ENCODE data around the gene HS2ST1. TPM values are rescaled to one million over a fixed set of nuclear protein-coding genes. Genes with fewer than 3 reads are reported as not detected.

HS2ST1 gene
- polyA plus RNA-seq, 2 of the 4 experiments (the other 2 are of a cell fraction): 15.7 to 26.7 TPM

DNA sequence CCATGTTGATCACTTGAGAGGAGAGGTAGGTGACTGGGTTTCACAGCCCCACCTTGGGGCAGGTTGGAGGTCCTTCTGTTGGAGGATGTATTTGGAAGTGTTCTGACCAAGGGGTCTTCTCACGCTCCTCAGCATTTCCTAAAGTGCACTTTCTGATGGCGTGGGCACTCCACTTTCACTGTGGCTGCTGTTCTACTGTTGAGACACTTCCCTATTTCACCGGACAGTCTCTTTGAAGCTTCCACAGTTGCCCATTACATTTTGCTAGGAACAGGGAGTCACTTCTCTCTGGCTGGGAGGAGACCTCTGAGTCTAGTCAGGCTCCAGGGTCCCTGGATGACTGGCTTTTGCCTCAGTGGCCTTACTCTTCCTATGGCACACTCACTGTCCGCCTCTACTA, 234.2 kb downstream of the HS2ST1 start:
- no peak overlapping the region for H3K27ac ChIP-seq
- TF ChIP-seq RNF2 (IDR thresholded peaks at IDR 0.05; ENCODE audit: borderline replicate concordance, low read depth) (no peak), HEYL (CRISPR knock-in tag; IDR thresholded peaks at IDR 0.05) (no peak), EP300 (IDR thresholded peaks at IDR 0.05) (no peak)
- TF ChIP-seq, protein P1, sequence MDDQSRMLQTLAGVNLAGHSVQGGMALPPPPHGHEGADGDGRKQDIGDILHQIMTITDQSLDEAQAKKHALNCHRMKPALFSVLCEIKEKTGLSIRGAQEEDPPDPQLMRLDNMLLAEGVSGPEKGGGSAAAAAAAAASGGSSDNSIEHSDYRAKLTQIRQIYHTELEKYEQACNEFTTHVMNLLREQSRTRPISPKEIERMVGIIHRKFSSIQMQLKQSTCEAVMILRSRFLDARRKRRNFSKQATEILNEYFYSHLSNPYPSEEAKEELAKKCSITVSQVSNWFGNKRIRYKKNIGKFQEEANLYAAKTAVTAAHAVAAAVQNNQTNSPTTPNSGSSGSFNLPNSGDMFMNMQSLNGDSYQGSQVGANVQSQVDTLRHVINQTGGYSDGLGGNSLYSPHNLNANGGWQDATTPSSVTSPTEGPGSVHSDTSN (IDR thresholded peaks at IDR 0.05): no peak
- 63% methylated on average over 4 of the region's 4 CpGs for WGBS (ENCODE audit: missing lambda C conversion rate)
- CTCF ChIA-PET: interaction anchor here (1.0 kb wide), 1 partner anchor 10 kb away, joined by 3 read pairs; no protein-coding TSS in a partner anchor
- no peaks in the 10 kb centered on the region for H3K9me3 ChIP-seq
- POLR2A ChIA-PET: no interaction called here
- ATAC-seq (no peak), FAIRE-seq (no peak), DNase-seq (ENCODE audit: low read depth in 1 of 2, low spot score in 1 of 2) (no peak)
- no peaks in the 10 kb centered on the region for H3K4me1 ChIP-seq
- H3K4me2 ChIP-seq: no peak overlapping the region
- no peak overlapping the region for H3K4me3 ChIP-seq

DNA sequence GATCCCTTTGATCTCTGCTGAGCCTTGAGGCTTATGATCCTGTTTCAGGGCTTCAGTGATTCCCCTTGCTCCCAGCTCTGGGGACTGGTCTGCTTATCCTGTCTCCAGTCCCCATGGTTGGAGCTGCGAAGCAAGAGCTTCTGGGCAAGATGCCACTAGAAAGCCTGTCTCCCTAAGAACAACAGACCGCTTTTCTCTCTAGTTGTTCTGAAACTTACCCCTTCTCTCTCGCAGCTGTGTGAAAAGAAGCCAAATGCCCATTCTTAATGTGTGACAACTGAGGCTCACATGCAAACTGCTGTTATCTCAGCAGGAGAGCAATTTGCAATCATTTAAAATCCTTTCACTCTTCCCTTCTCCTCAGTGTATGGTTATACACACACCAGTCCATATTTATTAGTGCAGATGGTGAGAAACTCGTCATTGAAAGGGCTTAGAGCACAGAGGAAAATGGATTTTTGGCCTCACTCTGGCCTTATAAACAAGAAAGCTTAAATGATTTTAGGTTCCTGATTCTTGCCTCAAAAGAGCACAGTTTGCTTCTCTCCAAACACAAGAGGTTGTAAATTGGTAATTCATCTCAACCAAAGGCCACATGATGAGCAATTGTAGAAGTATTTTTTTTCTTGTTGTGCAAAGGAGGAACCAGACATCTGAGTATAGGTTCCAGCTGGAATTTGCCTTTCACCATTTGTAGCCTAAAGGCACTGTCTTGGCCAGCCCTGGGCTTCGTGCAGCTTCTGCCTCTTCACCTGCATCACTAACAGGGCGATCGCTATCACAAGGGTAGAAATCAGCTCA, 235.0 kb downstream of the HS2ST1 start:
- 65% methylated on average over 7 of the region's 7 CpGs for WGBS (ENCODE audit: missing lambda C conversion rate)
- H3K4me1 ChIP-seq: no peaks in the 10 kb centered on the region
- H3K4me2 ChIP-seq: no peak overlapping the region
- FAIRE-seq (no peak), ATAC-seq (no peak), DNase-seq (ENCODE audit: low read depth in 1 of 2, low spot score in 1 of 2) (no peak)
- no peak overlapping the region for H3K4me3 ChIP-seq
- ChIA-PET POLR2A (no interaction called here), CTCF (interaction anchor here (0.5 to 1.4 kb wide), 3 partner anchors 18 to 848 kb away, joined by 3 to 5 read pairs (median 4); no protein-coding TSS in a partner anchor)
- no peak for TF ChIP-seq KDM5A (IDR thresholded peaks at IDR 0.05)
- no peak for TF ChIP-seq ESRRA (IDR thresholded peaks at IDR 0.05; ENCODE audit: borderline replicate concordance, low read length)
- no peak for TF ChIP-seq RCOR1 (IDR thresholded peaks at IDR 0.05; ENCODE audit: low read depth, low read length)
- TF ChIP-seq, protein P2, sequence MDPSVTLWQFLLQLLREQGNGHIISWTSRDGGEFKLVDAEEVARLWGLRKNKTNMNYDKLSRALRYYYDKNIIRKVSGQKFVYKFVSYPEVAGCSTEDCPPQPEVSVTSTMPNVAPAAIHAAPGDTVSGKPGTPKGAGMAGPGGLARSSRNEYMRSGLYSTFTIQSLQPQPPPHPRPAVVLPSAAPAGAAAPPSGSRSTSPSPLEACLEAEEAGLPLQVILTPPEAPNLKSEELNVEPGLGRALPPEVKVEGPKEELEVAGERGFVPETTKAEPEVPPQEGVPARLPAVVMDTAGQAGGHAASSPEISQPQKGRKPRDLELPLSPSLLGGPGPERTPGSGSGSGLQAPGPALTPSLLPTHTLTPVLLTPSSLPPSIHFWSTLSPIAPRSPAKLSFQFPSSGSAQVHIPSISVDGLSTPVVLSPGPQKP (IDR thresholded peaks at IDR 0.05; ENCODE audit: low read depth, low read length): no peak
- TF ChIP-seq CHD4 (IDR thresholded peaks at IDR 0.05; ENCODE audit: borderline replicate concordance): no peak
- no peak for TF ChIP-seq ZNF302 (CRISPR knock-in tag; IDR thresholded peaks at IDR 0.05)
- TF ChIP-seq HOXA7 (CRISPR knock-in tag; IDR thresholded peaks at IDR 0.05): no peak
- no peak for TF ChIP-seq FOSB (CRISPR knock-in tag; IDR thresholded peaks at IDR 0.05)
- TF ChIP-seq EP300 (IDR thresholded peaks at IDR 0.05): no peak
- H3K9me3 ChIP-seq: no peaks in the 10 kb centered on the region
- no peak overlapping the region for H3K27ac ChIP-seq

DNA sequence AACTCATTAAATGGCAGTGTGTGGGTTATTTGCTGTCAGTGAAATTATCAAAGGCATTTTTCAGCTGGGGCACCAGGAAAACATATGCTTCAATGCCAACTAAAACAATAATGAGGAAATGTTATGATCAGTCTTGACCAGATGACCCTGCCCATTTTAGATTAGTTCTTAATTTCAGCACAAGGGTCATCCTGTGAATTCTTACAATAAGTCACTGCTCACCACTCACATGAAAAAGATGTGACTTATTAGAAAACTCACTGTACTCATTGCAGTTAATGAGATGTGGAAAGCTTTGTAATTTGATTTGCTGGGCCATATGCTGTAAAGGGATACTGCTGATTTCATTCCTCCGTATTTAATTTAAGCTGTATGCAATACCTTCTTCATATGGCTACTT, 235.7 kb downstream of the HS2ST1 start:
- WGBS (ENCODE audit: missing lambda C conversion rate): 79% methylated on average over 1 of the region's 1 CpG
- DNase-seq (ENCODE audit: low read depth in 1 of 2, low spot score in 1 of 2) (no peak), ATAC-seq (no peak), FAIRE-seq (no peak)
- H3K9me3 ChIP-seq: no peaks in the 10 kb centered on the region
- no peak overlapping the region for H3K27ac ChIP-seq
- TF ChIP-seq FOSL2 (IDR thresholded peaks at IDR 0.05) (no peak), FOSL2 (CRISPR knock-in tag; IDR thresholded peaks at IDR 0.05) (no peak), CBX8 (IDR thresholded peaks at IDR 0.05) (no peak), EHF (CRISPR knock-in tag; IDR thresholded peaks at IDR 0.05) (no peak), SMC3 (IDR thresholded peaks at IDR 0.05) (no peak), HDAC2 (IDR thresholded peaks at IDR 0.05) (no peak), TP53 (CRISPR knock-in tag; IDR thresholded peaks at IDR 0.05) (no peak), FOSB (CRISPR knock-in tag; IDR thresholded peaks at IDR 0.05) (no peak), EHMT2 (IDR thresholded peaks at IDR 0.05; ENCODE audit: low read depth) (no peak), RCOR1 (IDR thresholded peaks at IDR 0.05; ENCODE audit: low read depth, low read length) (no peak), EP300 (IDR thresholded peaks at IDR 0.05) (no peak), PHF8 (IDR thresholded peaks at IDR 0.05; ENCODE audit: borderline replicate concordance, low read depth) (no peak), RFX5 (IDR thresholded peaks at IDR 0.05) (no peak), POLR2A (IDR thresholded peaks at IDR 0.05; ENCODE audit: low read length) (no peak)
- TF ChIP-seq, protein P3, sequence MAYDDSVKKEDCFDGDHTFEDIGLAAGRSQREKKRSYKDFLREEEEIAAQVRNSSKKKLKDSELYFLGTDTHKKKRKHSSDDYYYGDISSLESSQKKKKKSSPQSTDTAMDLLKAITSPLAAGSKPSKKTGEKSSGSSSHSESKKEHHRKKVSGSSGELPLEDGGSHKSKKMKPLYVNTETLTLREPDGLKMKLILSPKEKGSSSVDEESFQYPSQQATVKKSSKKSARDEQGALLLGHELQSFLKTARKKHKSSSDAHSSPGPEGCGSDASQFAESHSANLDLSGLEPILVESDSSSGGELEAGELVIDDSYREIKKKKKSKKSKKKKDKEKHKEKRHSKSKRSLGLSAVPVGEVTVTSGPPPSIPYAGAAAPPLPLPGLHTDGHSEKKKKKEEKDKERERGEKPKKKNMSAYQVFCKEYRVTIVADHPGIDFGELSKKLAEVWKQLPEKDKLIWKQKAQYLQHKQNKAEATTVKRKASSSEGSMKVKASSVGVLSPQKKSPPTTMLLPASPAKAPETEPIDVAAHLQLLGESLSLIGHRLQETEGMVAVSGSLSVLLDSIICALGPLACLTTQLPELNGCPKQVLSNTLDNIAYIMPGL (CRISPR knock-in tag; IDR thresholded peaks at IDR 0.05; ENCODE audit: borderline replicate concordance): no peak
- TF ChIP-seq, protein P4, sequence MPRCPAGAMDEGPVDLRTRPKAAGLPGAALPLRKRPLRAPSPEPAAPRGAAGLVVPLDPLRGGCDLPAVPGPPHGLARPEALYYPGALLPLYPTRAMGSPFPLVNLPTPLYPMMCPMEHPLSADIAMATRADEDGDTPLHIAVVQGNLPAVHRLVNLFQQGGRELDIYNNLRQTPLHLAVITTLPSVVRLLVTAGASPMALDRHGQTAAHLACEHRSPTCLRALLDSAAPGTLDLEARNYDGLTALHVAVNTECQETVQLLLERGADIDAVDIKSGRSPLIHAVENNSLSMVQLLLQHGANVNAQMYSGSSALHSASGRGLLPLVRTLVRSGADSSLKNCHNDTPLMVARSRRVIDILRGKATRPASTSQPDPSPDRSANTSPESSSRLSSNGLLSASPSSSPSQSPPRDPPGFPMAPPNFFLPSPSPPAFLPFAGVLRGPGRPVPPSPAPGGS (IDR thresholded peaks at IDR 0.05): no peak
- H3K4me3 ChIP-seq: no peak overlapping the region
- no peaks in the 10 kb centered on the region for H3K4me1 ChIP-seq
- POLR2A ChIA-PET: no interaction called here
- CTCF ChIA-PET: interaction anchor here (1.4 kb wide), 1 partner anchor 19 kb away, joined by 5 read pairs; no protein-coding TSS in a partner anchor
- no peak overlapping the region for H3K4me2 ChIP-seq
